B cell (primary cell): ENCODE measurements around the gene NUCKS1.

Source experiments
- CTCF ChIP-seq: fragments of 200-600 bp; IDR thresholded peaks from one replicate; pipeline ENCODE4 v1.8.0; 2022; ENCODE audit warnings: antibody characterized with exemption, mild to moderate bottlenecking
- EZH2 ChIP-seq: IDR thresholded peaks from 2 replicates; pipeline ENCODE4 v1.6.1; 2012; ENCODE audit warnings: borderline replicate concordance, low read depth, mild to moderate bottlenecking, moderate library complexity, low read length; ENCODE audit not compliant: insufficient read depth, poor library complexity, severe bottlenecking

DNA sequence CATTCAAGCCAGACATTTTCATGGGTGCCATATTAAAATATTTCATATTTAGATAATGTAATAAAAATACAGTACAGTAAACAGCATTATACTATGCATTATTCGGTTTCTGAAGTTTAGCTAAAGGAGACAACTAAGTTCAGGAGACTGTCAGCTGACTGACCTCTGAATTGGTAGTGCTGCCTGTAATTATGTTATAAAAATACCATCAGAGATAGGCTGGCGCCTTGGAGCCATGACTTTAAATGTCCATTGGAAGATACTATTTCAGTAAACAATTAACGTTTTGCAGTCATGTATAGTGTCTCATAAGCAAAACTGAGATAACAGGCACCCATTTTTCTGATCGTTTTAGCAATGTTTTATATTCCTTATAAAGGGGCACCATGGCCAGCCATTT, 36.6 kb upstream of the NUCKS1 start:
- no peak for TF ChIP-seq CTCF
- TF ChIP-seq EZH2 = no peak
